HG02759 (cell line): Measurements from ENCODE around the gene FGFRL1.
A peak's percentile ranks its signal among the peaks of the same experiment; 100 is the strongest.
"Not testable (repeated sequence)": the region's sequence is repeated elsewhere in the genome, so short reads cannot be mapped to it uniquely, and the experiment has no call there.

Experiments
- ATAC-seq: cut with Tn5 transposase; IDR thresholded peaks from one replicate; pipeline ENCODE4 v1.9.1; 2021; ENCODE audit warnings: mild to moderate bottlenecking, moderate library complexity; ENCODE audit not compliant: unreplicated experiment

Gene FGFRL1

GRCh38 chr4:973431-974397 is 37.7 kb upstream of the FGFRL1 start, which contains the start of gene DGKQ:
Gene DGKQ (minus strand): TSS chr4:973569. CDS start chr4:973482, 87 bp downstream.
- ATAC-seq = peak; percentile 81

DNA sequence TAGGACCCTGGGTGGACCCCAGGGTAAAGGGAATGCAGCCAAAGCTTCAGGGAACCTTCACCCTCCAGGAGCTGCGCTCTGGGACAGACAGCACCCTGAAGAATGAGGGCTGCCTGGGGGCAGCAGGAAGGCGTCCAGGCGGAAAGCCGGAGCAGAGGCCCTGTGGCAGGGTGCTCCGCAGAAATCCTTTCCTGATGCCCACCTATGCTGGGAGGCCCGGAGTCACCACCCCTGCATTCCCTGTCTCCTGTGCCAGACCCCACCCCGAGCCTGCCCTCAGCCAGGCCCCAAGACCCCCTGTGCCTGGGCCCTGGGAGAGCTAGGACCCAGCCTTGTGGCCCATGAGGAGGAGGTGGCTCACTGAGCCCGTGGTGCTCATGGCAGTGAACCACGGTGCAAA is 36.8 kb upstream of the FGFRL1 start:
- no peak for ATAC-seq

- ATAC-seq = not testable (repeated sequence)
These were observed 35.4 kb upstream of the FGFRL1 start for GRCh38 chr4:976016-976415.

- no peak for ATAC-seq
These were observed 32.3 kb upstream of the FGFRL1 start for GRCh38 chr4:978957-979701.

GRCh38 chr4:982291-982690 is 29.1 kb upstream of the FGFRL1 start:
- ATAC-seq = no peak

GRCh38 chr4:982814-983213 is 28.6 kb upstream of the FGFRL1 start:
- no peak for ATAC-seq

DNA sequence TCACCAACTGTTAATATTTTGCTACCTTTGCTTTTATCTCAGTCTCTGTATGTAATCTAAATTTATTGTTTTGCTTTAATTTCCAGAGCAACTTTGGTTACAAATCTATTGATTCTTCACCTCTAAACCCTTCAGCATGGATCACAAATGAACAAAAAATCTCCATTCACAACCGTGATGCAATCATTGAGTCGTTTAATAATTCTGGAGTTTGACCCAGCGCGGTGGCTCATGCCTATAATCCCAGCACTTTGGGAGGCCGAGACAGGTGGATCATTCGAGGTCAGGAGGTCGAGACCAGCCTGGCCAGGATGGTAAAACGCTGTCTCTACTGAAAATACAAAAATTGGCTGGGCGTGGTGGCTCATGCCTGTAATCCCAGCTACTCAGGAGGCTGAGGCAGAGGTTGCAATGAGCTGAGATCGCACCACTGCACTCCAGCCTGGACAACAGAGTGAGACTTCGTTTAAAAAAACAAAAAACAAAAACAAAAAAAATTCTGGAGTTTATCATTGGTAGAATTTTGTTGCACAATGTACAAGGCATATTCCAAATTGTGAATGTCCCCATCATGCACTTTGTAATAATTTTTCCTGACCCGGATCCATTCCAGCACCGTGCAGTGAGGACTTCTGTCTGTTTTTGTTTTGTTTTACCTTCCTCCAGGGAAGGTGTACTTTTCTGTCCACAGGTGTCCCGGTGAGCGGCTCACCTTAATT is 26.9 kb upstream of the FGFRL1 start:
- no peak for ATAC-seq

- no peak for ATAC-seq
These were observed 26.1 kb upstream of the FGFRL1 start for GRCh38 chr4:985123-985830.

DNA sequence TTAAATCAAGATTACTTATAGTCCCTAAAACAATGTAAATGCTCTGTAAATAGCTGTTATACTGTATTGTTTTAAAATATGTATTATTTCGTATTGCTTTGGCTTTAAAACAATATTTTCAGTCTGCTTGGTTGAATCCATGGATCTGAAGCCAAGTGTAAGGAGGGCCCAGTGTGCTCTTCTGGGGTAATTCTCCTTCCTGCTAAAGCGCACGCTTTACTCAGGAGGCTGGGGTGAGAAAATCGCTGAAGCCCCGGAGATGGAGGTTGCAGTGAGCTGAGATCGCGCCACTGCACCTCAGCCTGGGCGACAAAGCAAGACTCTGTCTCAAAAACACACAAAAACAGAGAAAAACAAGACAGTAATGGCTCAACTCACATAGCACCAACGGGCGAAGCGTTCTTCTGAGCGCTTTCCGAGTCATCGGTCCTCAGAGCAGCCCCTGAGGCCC is 25.0 kb upstream of the FGFRL1 start:
- peak; percentile 16 for ATAC-seq

DNA sequence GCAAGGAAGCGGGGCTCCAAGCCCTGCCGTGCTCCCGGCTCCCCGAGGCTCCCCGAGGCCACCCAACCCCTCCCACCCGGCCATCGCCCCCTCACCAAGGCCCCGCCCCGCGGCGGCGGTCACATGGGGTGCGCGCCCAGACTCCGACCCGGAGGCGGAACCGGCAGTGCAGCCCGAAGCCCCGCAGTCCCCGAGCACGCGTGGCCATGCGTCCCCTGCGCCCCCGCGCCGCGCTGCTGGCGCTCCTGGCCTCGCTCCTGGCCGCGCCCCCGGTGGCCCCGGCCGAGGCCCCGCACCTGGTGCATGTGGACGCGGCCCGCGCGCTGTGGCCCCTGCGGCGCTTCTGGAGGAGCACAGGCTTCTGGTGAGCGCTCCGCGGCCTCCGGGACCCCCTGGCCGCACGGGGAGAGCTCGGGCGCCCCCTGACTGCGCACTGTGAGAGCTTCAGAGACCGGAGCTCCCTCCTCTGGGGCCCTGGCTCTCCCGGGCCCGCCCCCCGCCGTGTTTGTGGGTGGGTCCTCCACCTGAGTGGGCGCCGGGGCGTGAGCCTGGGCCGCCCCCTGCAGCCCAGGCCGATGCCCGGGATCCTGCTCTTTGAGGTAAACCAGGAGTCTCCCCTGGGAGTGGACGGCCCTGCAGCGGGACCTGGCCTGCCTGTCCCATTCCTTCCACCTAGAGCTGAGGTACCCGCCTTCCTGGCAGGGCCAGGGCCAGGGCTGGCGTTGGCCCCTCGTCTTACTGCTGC is 24.4 kb upstream of the FGFRL1 start, which contains the start of gene IDUA:
Gene IDUA, plus strand, starts transcription at position 166 of the 745 bp plus-strand sequence. Its CDS starts 41 bp downstream, at position 207.
- ATAC-seq = peak; percentile 77

DNA sequence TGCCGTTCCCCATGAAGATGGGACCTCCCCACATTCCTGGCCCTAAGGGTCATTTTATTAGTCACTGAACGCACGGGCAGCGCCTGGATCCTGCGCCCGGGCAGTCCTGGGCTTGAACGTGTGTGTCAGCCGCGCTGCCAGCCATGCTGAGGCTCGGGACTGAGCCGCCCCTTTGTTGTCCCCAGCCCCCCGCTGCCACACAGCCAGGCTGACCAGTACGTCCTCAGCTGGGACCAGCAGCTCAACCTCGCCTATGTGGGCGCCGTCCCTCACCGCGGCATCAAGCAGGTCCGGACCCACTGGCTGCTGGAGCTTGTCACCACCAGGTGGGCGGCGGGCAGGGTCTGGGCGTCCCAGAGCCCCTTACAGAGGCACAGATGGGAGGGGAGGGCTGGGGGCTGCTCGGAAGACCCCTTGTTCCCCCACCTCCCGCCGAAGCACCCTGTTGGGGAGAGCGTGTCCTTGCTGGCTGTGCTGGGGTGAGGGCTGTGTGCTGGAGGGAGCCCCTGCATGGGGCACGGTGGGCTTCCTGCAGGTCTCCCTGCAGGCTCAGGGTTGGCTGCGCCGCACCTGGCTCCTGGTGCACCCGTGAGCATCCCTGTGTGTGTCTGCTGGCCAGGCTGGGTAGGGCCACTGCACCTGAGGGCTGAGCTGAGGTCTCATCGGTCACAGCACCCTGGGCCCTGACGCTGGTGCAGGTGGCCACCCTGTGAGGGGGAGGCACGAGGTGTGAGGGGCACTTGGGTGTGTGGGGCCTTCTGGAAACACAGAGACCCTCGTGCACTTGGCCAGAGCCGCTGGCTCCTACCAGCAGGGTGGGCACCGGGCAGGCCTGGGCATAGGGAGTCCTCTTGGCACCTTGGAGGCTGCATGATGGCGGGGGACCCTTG is 23.6 kb upstream of the FGFRL1 start:
- no peak for ATAC-seq

- ATAC-seq = no peak
These were observed 22.4 kb upstream of the FGFRL1 start for GRCh38 chr4:988726-989721.

- ATAC-seq = no peak
These were observed 21.5 kb upstream of the FGFRL1 start for GRCh38 chr4:989722-990471.

DNA sequence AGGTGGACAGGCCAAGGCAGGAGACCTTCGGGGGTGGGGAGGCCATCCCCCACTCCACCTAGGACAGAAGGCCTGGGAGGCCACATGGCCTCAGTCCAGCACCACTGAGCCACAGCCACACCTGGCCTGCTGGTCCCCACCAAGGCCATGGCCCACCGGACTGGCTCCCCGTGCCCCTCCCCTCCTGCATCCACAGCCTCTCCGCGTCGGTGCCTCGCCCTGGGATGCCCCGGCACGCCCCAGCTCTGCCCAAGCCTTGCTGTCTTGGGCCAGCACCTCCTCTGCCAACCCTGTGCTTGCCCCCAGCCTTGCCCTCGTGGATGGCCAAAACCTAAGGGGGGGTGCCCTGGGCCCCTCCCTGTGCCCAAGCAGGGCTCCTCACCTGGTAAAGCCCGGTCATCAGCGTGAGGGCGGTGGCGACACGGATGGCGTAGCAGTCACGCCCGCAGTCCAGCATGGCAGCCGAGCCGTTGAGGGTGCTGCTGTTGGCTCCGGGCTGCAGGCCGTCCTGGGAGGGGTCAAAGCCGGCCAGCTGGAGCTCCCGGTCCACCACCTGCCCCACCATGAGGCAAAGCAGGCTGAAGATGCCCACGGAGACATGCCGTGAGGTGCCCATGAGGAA is 20.6 kb upstream of the FGFRL1 start:
- ATAC-seq = no peak

GRCh38 chr4:991451-992296 is 19.8 kb upstream of the FGFRL1 start:
- no peak for ATAC-seq
